GM11168 (cell line): Measurements from ENCODE around the gene VPREB3.

ENCODE experiments used
- in situ Hi-C: fragments of 300-500 bp; cut with MboI; formaldehyde crosslinking; loops from one replicate; pipeline ENCODE4 v1.12.0; 2022; ENCODE audit warnings: low sequenced_read_pairs; ENCODE audit not compliant: unreplicated experiment

Gene VPREB3

DNA sequence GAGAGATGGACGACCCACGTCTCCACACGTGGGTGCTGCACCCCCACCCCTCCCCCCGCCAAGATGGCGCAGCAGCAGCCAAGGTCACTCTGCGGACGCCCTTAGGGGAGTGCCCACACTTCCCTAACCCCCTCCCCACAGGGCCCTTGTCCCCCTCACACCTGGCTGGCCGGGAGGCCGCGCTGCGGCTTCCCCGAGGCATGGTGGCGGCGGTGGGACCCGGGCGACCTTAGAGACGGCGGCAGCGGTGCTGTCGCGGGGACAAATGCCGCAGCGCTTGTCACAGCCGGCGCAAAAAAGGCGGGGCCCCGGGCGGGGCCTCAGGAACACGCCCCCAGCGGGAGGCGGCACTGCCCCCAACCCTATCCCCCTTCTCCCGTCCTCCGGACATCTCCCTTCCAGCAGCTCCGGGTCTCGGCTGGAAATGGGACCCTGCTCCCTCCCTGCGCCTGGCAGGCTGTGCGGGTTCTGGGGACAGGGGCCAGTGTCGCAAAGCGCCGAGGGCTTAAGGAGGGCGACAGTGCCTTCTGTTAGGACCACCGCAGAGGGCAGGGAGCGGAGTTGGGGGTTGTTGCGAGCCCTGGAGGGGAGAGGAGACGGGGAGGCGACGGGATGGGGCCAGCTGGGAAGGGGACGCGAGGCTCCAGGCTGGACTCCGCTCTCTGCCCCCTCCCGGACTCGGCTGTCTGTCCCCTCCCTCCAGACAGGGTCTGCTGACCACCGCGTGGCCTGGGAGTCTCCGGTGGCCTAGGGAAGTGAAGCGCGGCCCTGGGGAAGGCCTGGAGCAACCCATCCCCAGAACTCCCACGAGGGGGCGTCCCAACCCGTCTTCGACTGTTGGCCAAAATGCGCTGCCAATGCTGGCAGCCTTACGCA, 13.7 kb upstream of the VPREB3 start, which contains the start of gene CHCHD10:
CHCHD10 (minus strand) TSS at position 300 of the 876 bp plus-strand sequence; CDS start at position 202, 98 bp downstream.
- in situ Hi-C loops, result no loop called here

DNA sequence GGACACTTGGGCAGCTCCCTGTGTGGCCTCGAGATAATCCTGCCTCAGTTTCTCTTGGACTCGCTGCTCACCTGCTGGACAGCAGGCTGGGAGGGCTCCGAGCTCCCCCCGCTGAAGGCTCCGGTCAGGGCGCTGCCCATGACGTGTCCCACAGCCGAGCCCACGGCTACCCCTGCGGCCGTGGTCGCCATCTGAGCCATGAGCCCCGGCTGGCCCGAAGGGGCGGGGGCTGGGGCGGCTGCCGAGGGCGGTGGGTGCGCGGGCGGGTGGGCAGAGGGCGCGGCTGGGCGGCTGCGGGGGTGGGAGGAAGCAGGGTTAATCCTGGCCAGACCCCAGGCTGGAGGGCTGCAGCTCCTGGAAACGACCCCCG, 13.1 kb upstream of the VPREB3 start:
- in situ Hi-C loops, result no loop called here

DNA sequence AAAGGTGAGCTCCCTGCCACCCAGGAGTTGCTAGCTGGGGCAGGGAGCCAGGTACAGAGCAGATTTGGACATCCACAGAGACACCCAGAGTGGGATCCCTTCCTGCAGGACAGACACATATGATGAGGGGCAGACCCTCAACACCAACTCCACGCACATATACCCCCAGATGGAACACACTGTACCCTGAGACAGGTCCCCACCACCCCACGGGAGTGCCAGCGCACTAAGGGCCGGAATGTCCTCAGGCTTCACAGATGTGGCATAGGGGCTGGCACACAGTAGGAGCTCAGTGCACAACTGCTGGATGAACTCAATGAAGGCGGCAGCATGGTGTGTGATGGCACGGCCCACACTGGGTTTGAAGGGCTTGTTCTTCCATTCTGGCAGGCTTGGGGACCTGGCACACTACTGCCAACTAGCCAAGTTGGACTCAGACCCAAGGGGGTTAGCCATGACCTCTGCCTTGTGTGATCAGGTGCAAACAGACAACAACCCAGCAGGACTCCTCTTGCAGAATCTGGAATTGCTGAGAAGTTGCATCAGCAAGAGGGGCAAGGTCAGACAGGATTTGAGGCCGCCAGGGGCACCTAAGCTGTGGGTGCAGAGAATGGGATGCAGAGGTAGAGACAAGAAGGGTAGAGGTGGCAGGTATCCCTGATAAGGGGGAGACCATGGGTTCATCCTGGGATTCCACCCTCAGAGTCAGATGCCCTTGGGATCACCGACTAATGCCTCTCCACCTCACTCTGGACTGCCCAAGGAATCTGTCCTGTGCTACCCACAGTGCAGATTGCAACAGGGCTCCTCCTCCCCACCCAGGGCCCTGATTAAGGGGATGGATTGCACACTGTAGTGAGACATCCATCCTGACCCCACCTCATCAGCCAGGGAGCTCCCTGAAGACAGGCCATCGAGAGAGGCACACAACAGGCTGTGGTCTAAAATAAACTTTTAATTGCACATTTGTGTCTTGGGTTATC, 11.0 kb upstream of the VPREB3 start:
- in situ Hi-C loops, result no loop called here

DNA sequence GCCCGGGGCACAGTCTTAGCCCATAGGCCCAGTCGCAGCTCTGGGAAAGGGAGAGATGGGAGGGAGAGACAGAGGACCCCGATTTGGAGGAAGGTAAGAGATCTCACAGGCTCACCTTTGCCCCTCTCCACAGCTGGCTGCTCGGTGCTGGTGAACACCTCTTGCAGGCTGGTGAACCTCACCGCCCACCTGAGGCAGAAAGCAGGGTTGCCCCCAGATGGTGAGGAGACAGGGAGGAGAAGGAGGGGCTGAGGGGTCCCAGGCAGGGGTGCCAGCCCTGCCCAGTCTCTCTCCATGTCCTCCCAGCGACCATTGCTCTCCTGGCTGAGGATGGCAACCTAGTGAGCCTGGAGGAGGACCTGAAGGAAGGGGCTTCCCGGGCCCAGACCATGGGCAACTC, 9.7 kb upstream of the VPREB3 start:
- in situ Hi-C loops, result no loop called here

DNA sequence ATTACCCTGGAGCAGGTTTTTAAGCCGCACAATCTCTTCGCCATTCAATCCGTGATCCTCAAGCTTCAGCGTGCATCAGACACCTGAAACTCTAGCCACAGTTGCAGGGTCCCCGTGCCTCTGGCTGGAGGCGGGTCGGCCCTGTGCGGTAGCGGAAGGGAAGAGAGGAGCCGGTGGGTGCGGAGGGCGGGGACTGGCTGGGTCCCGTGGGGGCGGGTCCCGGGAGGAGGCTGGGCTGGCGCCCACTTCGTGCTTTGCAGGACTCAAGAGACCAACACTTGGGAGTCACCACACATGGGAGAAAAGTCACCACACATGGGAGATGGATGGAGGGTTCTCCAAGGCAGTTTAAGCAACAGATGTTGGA, 9.3 kb upstream of the VPREB3 start:
- in situ Hi-C loops, result no loop called here

DNA sequence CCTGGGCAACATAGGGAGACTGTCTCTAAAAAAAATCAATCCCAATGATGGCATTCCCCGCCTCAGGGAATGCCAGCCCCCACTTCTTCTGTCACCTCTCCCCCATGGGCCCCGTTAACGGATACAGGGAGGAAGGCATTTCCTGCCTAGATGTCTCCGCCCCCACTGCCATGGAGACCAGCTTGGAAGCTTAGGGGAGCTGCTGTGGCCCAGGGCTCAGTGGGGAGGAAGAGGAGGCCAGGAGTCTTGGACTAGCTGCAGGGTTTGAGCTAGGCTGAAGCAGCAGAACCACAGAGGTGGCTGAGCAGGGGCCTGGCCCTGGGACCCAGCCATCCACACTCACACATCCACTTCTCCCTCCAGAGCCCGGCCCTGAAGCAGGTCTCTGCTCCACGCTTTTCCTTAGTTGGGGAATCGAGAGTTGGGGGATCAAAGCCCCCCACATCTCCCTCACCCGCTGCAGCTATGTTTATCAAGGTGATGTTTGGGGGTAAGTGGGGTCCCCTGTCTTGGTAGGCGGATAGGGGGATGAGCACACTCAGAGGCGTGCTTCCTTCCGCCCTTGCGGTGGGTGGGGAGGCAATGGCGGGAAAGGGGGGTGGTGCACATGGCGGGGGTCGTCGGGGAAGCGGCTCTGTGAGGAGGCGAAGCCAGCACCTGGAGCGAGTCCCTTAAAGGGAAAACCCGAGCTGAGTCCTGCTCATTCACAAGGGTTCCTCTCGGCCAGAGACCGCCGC, 8.8 kb upstream of the VPREB3 start, which contains the start of gene C22orf15:
C22orf15 (plus strand) TSS at position 149 of the 737 bp plus-strand sequence; CDS start at position 466, 317 bp downstream.
- in situ Hi-C loops, result no loop called here

DNA sequence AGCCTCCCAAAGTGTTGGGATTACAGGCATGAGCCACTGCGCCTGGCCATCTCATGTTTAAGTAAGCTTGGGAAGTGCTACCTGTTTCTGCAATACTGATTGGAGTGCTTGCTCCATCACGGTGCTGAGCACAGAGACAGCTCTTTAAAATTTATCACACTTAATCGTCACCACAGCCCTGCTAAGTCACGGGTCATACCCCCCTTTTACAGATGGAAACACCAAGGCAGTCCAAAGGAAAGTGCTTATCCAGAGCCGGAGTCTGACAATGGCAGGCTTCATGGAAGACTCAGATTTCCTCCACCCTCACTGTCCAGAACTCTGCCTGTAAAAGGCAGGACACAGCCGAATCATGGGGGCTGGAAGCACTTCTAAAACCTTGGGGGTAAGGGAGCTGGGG, 5.8 kb upstream of the VPREB3 start:
- in situ Hi-C loops, result no loop called here

DNA sequence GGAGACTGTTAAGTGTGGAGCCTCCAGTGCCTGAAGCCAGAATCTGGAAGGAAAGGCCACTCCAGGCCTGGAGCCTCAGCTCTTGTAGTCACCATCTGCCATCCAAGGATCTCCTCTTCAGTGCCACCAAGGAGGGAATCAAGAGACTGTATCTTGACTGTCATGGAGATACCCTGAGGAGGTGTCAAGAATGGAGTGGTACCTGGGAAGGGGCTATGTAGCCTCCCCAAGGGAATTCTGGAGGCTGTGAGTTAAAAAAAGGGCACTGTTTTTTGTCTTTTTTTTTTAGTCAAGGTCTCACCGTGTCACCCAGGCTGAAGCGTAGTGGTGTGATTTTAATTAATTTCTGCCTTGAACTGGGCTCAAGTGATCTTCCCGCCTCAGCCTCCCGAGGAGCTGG, 5.3 kb upstream of the VPREB3 start:
- in situ Hi-C loops, result no loop called here

DNA sequence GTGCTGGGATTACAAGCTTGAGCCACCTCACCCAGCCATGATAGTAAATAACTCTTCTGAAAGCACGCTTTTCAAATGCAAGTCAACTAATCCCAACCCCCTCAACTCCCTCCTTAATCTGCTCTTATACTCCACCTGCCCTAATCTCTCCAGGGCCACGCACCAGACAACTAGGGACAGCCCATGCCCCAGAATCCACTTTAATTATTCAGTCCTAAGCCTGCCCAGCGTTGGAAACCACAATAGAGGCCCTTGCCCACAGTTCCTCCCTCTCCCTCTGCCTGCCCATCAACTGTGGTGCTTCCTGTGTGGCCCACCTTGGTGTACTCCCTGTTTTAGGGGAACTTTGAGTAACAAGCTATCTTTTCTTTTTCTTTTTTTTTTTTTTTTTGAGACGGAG, 2.7 kb upstream of the VPREB3 start:
- in situ Hi-C loops, result no loop called here

DNA sequence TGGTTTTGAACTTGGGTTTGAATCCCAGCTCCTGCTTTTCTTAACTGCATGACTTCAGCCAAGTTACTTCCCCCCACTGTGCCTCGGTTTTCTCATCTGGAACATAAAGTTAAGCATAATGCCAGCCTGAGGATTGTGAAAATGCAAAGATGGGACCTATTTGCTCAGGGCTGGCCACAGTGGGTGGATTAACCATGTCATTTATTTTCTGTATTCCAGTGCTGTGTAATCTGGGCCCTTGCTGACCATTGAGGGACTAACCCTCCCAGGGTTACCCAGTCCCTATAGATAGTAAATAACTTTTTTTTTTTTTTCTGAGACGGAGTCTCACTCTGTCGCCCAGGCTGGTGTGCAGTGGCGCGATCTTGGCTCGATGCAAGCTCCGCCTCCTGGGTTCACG, 1.5 kb upstream of the VPREB3 start:
- in situ Hi-C loops, result no loop called here

DNA sequence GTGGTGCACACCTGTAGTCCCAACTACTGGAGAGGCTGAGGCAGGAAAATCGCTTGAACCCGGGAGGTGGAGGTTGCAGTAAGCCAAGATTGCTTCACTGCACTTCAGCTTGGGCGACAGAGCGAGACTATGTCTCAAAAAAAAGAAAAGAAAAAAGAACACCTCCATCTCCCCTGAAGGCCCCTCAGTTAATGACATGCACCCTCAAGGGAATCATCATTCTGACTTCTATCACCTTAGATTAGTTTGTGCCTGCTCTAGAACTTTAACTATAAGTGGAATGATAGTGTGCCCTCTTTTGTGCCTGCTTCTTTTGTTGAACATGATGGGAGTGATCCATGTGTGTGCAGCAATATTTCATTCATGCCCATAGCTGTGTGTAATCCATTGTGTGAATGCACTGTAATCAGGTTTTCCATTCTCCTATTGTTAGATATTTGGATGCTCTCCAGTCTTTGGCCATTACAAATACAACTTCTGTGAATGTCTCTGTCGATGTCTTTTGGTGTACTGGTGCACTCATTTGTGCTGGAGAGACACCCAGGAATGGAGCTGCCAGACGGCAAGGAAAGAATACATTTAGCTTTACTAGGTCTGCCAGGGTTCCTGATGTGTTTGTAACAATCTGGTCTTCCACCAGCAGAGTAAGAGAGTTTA, 883 bp upstream of the VPREB3 start:
- in situ Hi-C loops, result no loop called here

DNA sequence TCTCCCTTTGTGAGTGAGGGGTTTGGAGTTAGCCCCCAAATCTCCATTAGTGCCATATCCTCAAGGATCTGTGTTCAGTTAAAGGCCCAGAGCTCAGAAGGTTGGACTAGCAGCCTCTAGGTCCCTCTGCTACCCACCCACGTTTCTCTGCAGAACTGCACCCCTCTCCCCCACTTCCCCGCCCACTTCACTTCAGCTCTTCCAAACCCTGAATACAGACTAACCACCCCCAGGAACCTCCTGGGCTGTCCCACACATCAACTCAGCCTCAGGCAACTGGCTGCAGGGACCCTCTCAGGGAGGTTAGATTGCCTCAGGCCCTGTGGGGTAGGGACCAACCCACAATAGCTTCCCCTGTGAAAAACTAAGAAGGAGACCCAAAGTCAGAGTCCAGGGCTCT, 840 bp downstream of the VPREB3 start:
- in situ Hi-C loops, result no loop called here

DNA sequence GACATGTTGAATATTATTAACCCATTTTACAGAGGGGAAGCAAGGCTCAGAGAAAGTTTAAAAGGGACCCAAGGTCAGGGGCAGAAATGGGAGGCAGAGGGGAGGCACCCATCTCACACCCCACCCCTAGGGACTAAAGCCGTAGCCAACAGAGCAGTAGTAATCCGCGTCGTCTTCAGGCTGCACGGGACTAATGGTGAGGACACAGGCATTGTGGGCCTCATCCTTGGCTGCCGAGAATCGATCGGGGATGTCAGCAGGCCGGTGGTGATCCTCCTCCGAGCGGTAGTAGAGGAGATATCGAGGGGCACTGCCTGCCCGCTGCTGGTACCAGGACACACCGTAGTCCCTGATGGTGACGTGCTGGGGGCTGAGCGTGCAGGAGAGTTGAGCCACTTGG, 1.5 kb downstream of the VPREB3 start:
- in situ Hi-C loops, result no loop called here

DNA sequence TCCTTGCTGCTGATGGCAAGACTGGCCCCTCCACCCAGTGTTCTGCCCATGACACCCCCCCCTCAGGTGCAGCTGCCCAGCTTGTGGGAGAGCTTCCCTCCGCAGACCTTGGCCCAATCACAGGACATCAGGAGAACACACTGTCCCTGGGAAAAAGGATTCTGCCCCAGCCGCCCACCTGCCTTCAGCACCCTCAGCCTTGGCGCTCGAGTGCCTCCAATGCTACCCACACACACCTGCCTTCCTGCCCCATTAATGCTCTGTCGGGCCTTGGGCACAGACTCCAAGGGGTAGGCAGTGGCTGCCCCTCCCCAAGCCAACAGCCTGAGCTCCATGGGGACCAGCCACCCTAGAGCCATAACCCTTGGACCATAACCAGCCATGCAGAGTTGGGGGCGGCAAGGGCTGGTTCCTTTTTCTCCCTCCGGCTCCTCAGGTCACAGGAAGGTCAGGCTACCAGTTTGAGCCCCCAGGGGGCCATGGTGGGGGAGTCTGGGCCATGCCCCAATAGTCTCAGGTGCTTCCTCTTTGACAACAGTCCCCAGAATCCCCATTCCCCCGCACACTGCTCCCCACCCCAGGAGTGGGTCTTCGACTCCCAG, 2.0 kb downstream of the VPREB3 start:
- in situ Hi-C loops, result no loop called here

DNA sequence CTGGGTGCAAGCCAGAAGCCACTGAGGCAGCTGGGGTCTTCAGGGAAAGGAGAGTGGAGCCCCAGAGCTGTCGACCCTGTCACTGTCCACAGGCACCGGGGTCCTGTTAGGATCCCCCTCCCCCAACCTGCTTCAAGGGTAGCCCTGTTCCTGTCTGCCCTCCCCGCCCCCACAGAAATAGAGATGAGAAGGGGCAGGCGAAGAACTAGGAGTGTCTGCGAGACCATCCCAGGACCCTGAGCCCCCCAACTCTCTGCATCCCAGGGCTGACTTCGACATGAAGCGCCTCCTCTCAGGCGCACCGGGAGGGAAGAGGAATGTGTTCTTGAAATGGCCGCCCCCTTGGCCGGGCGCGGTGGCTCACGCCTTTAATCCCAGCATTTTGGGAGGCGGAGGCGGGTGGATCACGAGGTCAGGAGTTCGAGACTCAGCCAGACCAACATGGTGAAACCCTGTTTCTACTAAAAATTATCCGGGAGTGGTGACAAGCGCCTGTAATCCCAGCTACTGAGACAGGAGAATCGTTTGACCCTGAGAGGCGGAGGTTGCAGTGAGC, 2.7 kb downstream of the VPREB3 start:
- in situ Hi-C loops, result no loop called here

DNA sequence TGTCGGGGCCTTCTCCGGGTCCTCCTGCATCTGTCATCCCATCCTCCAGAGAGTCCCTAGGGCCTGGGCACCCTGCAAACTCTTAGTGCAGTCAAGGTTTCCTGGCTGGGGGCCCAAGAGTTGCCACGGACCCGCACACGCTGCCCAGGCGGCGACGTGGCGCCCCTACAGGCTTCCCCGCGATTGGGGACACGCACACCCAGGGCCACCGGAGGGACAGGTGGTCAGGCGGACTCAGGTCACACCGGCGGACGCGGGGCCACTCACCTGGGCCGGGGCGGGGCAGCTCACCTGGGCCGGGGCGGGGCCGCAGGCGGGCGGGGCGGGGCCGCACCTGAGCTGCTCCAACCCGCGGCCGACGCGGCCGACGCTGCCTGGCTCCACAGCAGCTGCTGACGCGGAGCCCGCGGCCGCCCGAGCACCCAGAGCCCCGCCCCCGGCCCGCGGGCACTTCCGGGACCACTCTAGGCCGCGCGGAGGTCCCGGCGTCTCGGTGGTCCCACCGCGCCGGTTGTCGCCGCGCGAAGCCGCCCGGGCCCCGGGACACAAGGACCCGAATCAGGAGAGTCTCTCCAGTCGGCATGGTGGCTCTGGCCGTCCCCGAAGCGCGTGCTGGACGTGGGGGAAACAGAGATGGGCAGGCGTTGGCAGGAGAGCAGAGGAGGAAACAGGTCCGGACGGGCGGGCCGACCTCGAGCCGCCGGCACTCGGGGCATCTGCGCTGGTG, 3.3 kb downstream of the VPREB3 start, which contains the start of gene ZNF70:
ZNF70 (minus strand) TSS at position 399 of the 727 bp plus-strand sequence. CDS start 5,972 bp downstream, outside the sequence.
- in situ Hi-C loops, result no loop called here

DNA sequence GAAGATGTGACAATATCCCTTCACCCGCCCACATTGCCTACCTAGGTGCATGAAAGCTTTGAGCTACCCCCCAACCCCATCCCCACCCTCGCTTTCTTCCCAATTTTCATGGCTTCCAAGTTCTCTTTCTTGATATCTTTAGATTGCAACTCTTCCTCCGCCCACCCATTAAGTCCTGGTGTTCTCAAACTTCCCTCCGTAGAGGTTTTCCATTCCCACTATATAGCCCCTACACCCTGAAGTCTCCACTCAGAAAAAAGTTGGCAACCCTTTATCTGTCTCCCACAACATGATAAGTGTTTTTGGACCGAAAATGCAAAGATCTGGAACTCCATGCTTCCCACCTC, 3.9 kb downstream of the VPREB3 start:
- in situ Hi-C loops, result no loop called here

DNA sequence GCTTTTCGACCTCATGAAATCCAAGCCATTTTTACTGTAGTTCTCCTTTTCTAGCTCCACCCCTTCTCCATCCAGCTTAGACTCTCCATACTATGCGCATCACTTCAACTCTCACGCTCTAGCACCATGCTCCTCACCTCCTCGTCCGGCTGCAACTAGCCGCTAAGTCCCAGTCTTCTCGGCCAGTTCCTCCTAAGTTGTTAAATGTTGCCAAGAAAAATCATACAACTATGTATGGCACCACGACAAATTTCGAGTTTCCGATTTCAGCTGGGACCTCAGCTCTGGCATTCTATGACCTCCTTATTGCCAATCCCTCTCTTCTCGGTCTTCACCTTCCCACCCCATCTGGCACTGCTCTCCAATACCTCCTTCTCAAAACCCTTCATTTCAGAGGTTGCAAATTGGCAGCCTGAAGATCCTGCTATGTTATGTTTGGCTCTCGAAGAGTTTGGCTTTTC, 4.4 kb downstream of the VPREB3 start:
- in situ Hi-C loops, result no loop called here
